Neural crest cell (in vitro differentiated cells): ENCODE data around the gene HACD2. TPM values are rescaled to one million over a fixed set of nuclear protein-coding genes. Genes with fewer than 3 reads are reported as not detected.

Source experiments
- DNase-seq: peaks from one replicate; pipeline ENCODE4 v3.0.0; 2021; ENCODE audit warnings: low read depth, mixed read lengths, low spot score
- H3K27ac Mint-ChIP-seq: one replicate; pipeline ENCODE4 v1.8.0; 2021; ENCODE audit warnings: mild to moderate bottlenecking, mixed read lengths; ENCODE audit not compliant: unreplicated experiment
- H3K27me3 Mint-ChIP-seq: 2 replicates; pipeline ENCODE4 v1.8.0; 2021; ENCODE audit warnings: low read depth, mild to moderate bottlenecking, mixed read lengths
- H3K36me3 Mint-ChIP-seq: 2 replicates; pipeline ENCODE4 v1.8.0; 2021; ENCODE audit warnings: low read depth, mild to moderate bottlenecking, mixed read lengths
- H3K4me1 Mint-ChIP-seq: 2 replicates; pipeline ENCODE4 v1.8.0; 2021; ENCODE audit warnings: mixed read lengths
- H3K4me3 Mint-ChIP-seq: one replicate; pipeline ENCODE4 v1.8.0; 2021; ENCODE audit warnings: mild to moderate bottlenecking, mixed read lengths
- H3K9me3 Mint-ChIP-seq: 2 replicates; pipeline ENCODE4 v1.8.0; 2021; ENCODE audit warnings: mixed read lengths
- CTCF ChIP-seq: fragments of 200-600 bp; sonication (generic); conservative IDR thresholded peaks from 2 replicates; pipeline ENCODE4 v1.5.0; 2021; ENCODE audit warnings: antibody characterized with exemption, mild to moderate bottlenecking
- total RNA-seq: library from RNA; stranded (reverse); gene quantifications from 2 replicates; pipeline ENCODE4 v1.2.1, GENCODE V29; 2021

HACD2 gene
- total RNA-seq, 1 donor from 2014 or later, result 26.5 TPM

DNA sequence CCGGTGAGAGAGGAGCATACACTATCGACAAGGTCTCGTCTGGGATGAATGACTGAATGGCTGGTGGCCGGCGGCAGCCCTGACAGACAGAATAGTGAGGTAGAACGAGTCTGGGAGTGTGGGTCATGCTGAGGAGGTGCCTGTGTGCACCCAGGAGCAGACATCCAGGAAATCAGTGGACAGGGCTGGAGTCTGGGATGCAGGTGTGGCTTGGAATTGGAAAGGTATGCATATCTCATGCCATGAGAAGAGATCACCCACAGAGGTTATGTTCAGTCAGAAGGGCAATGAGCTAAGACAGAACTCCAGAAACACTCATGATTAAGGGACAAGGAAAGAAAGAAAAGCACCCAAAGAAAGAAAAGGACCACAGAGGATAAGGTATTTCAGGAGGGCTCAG is 20.8 kb downstream of the HACD2 start:
- no peak for TF ChIP-seq CTCF
- peaks cover 6% of the 10 kb centered on the region for H3K4me1 Mint-ChIP-seq
- no peaks in the 10 kb centered on the region for H3K27me3 Mint-ChIP-seq
- H3K27ac Mint-ChIP-seq, result peak overlapping the region; percentile 76
- H3K9me3 Mint-ChIP-seq, result no peaks in the 10 kb centered on the region
- no peaks in the 10 kb centered on the region for H3K36me3 Mint-ChIP-seq
- H3K4me3 Mint-ChIP-seq, result no peak overlapping the region
- no peak for DNase-seq

DNA sequence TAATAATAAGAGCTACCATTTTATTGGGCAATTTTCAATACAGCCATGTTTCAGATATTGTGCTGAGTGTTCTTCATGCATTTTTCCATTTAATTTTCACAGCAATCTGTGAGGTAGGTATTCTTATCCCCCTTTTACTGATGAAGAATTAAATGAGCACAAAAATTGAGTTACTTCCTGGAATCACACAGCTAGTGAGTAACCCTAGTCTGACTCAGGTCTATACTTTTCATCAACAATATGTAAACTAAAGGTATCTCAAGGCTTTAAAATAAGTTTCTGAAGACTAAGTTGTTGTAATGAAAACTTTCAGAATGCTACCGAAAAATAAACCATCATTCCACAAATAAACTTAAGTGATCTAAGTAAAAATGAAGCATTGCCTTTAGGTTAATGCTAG is 22.3 kb downstream of the HACD2 start:
- H3K4me1 Mint-ChIP-seq, result no peaks in the 10 kb centered on the region
- no peaks in the 10 kb centered on the region for H3K9me3 Mint-ChIP-seq
- H3K27ac Mint-ChIP-seq, result no peak overlapping the region
- H3K36me3 Mint-ChIP-seq, result no peaks in the 10 kb centered on the region
- no peak overlapping the region for H3K4me3 Mint-ChIP-seq
- no peak for TF ChIP-seq CTCF
- H3K27me3 Mint-ChIP-seq, result no peaks in the 10 kb centered on the region
- DNase-seq, result no peak

DNA sequence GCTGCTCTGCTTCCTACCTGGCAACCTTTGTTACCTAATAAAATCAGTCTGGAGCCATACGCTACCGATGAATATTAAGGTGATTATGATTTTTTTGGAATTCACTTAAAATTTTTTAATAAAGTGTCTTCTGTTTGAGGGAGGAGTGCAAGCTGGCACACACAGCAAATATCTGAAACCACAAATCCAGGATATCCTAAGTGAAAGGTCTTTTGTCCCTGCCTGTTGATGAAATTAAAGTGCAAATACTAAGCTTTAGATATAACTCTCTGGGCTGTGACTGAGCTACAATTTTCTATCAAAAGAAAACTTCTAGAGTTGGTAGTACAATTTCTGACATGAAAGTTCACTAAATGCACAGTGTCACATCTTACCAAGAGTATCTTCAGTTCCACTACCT is 23.7 kb downstream of the HACD2 start:
- Mint-ChIP-seq H3K9me3 (no peaks in the 10 kb centered on the region), H3K36me3 (peaks cover 9% of the 10 kb centered on the region)
- TF ChIP-seq CTCF, result no peak

GRCh38 chr3:123559040-123559861 is 25.6 kb downstream of the HACD2 start:
- peaks cover 5% of the 10 kb centered on the region for H3K9me3 Mint-ChIP-seq
- DNase-seq, result no peak
- H3K27ac Mint-ChIP-seq, result no peak overlapping the region
- H3K4me3 Mint-ChIP-seq, result no peak overlapping the region
- H3K36me3 Mint-ChIP-seq, result peaks cover 25% of the 10 kb centered on the region
- peak; percentile 91 for TF ChIP-seq CTCF
- no peaks in the 10 kb centered on the region for H3K27me3 Mint-ChIP-seq
- no peaks in the 10 kb centered on the region for H3K4me1 Mint-ChIP-seq

More for the DNA sequence above, 23.7 kb downstream of the HACD2 start:
- Mint-ChIP-seq H3K4me1 (no peaks in the 10 kb centered on the region), H3K27ac (no peak overlapping the region), H3K4me3 (no peak overlapping the region), H3K27me3 (no peaks in the 10 kb centered on the region)
- DNase-seq, result no peak

DNA sequence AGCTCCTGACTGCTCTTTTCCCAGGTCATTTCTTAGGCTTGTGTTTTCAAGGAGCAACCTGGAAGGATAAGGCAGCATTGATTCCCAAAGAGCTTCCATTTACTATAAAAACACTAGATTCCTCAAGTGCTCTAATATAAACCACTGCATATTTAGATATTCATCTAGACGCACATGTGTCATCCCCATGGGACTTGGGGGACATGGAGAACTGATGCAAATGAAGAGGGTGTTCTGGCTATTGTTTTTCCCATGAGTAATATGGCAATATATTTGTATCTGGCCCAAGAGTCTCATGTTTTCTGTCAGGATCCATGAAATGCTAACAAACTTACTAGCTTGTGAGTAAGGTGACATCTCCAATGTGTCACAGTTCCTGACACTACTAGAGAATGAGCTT is 31.3 kb downstream of the HACD2 start:
- Mint-ChIP-seq H3K9me3 (peaks cover 8% of the 10 kb centered on the region), H3K27ac (no peak overlapping the region), H3K4me1 (no peaks in the 10 kb centered on the region), H3K4me3 (no peak overlapping the region), H3K27me3 (no peaks in the 10 kb centered on the region), H3K36me3 (peaks cover 50% of the 10 kb centered on the region)
- TF ChIP-seq CTCF, result no peak
- DNase-seq, result no peak
